Glutamatergic neuron (in vitro differentiated cells): ENCODE results near the gene AK1. TPM values are rescaled to one million over a fixed set of nuclear protein-coding genes. Genes with fewer than 3 reads are reported as not detected.

Experiments used
- DNase-seq: peaks from one replicate; pipeline ENCODE4 v3.0.0; 2022
- H3K27ac Mint-ChIP-seq: one replicate; pipeline ENCODE4 v1.8.0; 2020; ENCODE audit warnings: mild to moderate bottlenecking, mixed read lengths, inconsistent platforms; ENCODE audit not compliant: unreplicated experiment
- H3K27me3 Mint-ChIP-seq: one replicate; pipeline ENCODE4 v1.8.0; 2020; ENCODE audit warnings: mild to moderate bottlenecking, moderate library complexity, mixed read lengths, inconsistent platforms; ENCODE audit not compliant: unreplicated experiment
- H3K36me3 Mint-ChIP-seq: one replicate; pipeline ENCODE4 v1.8.0; 2020; ENCODE audit warnings: mild to moderate bottlenecking, mixed read lengths, inconsistent platforms; ENCODE audit not compliant: unreplicated experiment
- H3K4me1 Mint-ChIP-seq: one replicate; pipeline ENCODE4 v1.8.0; 2020; ENCODE audit warnings: mild to moderate bottlenecking, low read depth, mixed read lengths, inconsistent platforms; ENCODE audit not compliant: unreplicated experiment
- H3K4me3 Mint-ChIP-seq: one replicate; pipeline ENCODE4 v1.8.0; 2020; ENCODE audit warnings: mild to moderate bottlenecking, mixed read lengths, inconsistent platforms; ENCODE audit not compliant: unreplicated experiment
- H3K9me3 Mint-ChIP-seq: one replicate; pipeline ENCODE4 v1.8.0; 2020; ENCODE audit warnings: mild to moderate bottlenecking, moderate library complexity, mixed read lengths, inconsistent platforms; ENCODE audit not compliant: unreplicated experiment
- total RNA-seq: library from RNA; stranded (reverse); fragmentation: NEBNext Ultra II Directional; extraction: Animal tissue kit (Norgen Biotek cat#: 25700); gene quantifications from one replicate; pipeline ENCODE4 v1.2.1, GENCODE V29; 2021; ENCODE audit not compliant: unreplicated experiment
- TF ChIP-seq, protein P1 (sequence below): fragments of 200-600 bp; sonication (generic); IDR thresholded peaks from one replicate; pipeline ENCODE4 v1.5.0; 2021; ENCODE audit not compliant: partially characterized antibody, unreplicated experiment

The AK1 gene
- total RNA-seq, 1 donor from 2014 or later: 121 TPM

DNA sequence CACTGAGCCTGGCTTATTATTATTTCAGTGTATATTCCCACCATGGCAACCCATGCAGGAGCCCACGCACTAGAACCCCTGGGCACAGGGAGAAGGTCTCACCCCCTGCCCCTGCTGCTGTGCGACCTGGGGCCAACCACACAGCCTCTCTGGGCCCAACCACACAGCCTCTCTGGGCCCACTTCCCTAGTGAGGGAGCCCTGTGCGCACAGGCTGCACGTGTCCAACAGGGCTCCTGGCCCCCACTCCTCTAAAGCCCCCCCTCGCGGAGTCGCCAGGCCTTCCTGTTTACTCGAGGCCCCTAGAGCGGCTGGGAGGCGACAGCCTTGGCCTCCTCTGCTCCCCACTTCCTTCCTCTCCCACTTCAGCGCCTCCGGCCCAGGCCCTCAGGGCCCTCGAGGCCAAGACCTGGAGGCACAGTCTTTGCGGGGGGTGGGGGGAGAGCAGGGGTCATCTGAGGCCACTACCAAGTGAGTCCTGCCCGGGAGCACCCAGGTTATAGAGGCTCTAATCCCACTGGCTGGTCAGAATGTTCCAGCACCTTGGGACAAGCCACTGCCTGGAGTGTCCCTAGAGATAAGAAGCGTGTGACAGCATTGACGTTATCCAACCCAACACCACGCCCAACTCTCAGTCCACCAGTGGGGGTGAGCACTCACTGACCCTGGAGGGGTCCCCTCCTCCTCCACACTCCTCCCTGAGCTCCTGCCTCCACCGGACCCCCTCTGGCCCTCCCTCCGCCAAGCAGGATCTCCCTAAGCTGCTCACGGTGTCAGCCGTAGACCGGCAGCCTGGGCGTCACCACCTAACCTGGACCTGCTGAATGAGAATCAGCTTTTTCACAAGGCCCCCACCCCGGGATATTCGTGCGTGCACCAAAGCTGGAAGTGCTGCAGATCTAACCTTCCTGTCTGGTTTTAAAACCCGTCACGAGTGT is 15.1 kb downstream of the AK1 start:
- TF ChIP-seq, protein P1, sequence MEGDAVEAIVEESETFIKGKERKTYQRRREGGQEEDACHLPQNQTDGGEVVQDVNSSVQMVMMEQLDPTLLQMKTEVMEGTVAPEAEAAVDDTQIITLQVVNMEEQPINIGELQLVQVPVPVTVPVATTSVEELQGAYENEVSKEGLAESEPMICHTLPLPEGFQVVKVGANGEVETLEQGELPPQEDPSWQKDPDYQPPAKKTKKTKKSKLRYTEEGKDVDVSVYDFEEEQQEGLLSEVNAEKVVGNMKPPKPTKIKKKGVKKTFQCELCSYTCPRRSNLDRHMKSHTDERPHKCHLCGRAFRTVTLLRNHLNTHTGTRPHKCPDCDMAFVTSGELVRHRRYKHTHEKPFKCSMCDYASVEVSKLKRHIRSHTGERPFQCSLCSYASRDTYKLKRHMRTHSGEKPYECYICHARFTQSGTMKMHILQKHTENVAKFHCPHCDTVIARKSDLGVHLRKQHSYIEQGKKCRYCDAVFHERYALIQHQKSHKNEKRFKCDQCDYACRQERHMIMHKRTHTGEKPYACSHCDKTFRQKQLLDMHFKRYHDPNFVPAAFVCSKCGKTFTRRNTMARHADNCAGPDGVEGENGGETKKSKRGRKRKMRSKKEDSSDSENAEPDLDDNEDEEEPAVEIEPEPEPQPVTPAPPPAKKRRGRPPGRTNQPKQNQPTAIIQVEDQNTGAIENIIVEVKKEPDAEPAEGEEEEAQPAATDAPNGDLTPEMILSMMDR: no peak
- Mint-ChIP-seq H3K36me3 (no peaks in the 10 kb centered on the region), H3K4me1 (peaks cover 3% of the 10 kb centered on the region), H3K9me3 (peaks cover 1% of the 10 kb centered on the region), H3K27ac (no peak overlapping the region), H3K4me3 (no peak overlapping the region), H3K27me3 (peaks cover 5% of the 10 kb centered on the region)
- DNase-seq: no peak

DNA sequence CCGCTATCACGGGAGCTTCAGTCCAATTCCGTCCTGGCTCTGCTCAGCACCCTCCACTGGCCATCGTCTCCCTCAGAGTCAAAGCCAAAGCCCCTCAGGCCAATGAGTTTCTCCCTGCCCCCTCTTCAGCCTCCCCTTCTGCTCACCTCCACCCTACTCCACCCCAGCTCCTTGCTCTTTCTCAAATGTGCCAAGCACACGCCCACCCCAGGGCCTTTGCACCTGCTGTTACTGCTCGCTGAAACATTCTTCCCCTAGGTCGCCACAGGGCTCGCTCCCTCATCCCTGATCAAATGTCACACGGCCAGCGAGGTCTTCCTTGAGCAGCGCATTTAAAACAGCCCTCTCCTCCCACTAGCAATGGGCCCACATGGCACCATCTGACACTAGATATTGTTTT is 16.7 kb downstream of the AK1 start:
- H3K27ac Mint-ChIP-seq: no peak overlapping the region
- TF ChIP-seq, protein P1: no peak
- no peaks in the 10 kb centered on the region for H3K36me3 Mint-ChIP-seq
- H3K9me3 Mint-ChIP-seq: peaks cover 3% of the 10 kb centered on the region
- peaks cover 3% of the 10 kb centered on the region for H3K27me3 Mint-ChIP-seq
- peaks cover 3% of the 10 kb centered on the region for H3K4me1 Mint-ChIP-seq
- DNase-seq: no peak
- no peak overlapping the region for H3K4me3 Mint-ChIP-seq

DNA sequence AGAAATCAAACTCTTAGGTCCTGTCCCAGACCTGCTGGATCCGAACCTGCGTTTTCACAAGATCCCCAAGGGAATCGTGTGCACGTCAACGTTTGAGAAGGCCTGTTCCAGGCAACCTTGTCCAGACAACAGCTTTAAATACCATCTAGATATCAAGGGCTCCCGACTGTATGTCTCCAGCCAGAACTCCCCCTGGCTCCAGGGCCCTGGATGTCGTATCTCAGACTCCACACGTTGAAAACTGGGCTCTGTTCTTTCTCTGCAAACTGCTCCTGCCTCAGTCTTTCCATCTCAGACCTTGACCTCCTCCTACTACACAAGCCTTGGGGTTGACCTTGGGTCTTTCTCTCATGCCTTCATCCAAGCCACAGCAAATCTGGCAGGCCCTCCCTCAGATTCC is 17.2 kb downstream of the AK1 start:
- TF ChIP-seq, protein P1: no peak
- Mint-ChIP-seq H3K27ac (no peak overlapping the region), H3K9me3 (peaks cover 3% of the 10 kb centered on the region), H3K36me3 (no peaks in the 10 kb centered on the region), H3K4me1 (peaks cover 3% of the 10 kb centered on the region), H3K27me3 (peaks cover 3% of the 10 kb centered on the region), H3K4me3 (no peak overlapping the region)
- no peak for DNase-seq

DNA sequence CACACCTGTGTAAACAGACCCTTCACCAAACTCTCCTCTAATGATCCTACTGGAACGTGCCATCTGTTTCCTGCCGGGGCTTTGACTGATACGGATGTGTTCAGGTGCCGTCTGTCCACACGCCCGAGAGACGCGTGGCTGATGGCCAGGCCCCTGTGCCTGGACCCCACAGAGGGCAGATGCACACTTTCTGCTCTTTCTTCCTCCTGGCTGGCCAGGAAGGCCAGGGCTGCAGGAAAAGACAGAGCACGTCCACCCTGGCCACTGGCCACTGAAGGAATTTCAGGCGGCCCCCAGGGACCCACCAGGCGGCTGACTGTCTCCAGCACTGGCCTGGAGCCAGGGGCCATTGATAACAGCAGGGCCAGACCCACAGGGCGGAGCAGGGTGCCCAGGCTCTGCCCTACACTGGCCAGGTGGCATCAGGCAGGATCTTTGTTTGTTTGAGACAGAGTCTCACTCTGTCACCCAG is 19.4 kb downstream of the AK1 start:
- peaks cover 3% of the 10 kb centered on the region for H3K9me3 Mint-ChIP-seq
- peaks cover 3% of the 10 kb centered on the region for H3K27me3 Mint-ChIP-seq
- no peak overlapping the region for H3K4me3 Mint-ChIP-seq
- DNase-seq: no peak
- peaks cover 3% of the 10 kb centered on the region for H3K4me1 Mint-ChIP-seq
- H3K36me3 Mint-ChIP-seq: no peaks in the 10 kb centered on the region
- no peak overlapping the region for H3K27ac Mint-ChIP-seq
- TF ChIP-seq, protein P1: no peak

DNA sequence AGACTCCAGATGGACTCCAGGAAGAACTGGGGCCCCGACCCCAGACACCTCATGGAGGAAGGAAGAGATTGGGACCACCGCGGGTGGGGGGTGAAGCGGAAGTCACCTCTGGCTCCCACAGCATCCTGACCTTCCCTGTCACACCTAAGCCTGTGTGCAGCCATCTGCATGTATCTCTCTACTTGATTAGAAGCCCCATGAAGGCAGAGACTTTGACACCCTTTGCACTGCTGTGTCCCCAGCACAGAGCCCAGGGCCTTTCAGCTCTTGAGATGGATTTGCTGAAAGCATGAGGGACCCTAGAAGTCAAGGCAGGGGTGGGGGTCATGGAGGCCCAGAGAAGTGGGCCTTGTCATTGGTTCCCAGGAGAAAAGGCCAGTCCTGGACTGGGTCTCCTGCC is 20.2 kb downstream of the AK1 start:
- Mint-ChIP-seq H3K9me3 (peaks cover 3% of the 10 kb centered on the region), H3K36me3 (no peaks in the 10 kb centered on the region), H3K27ac (no peak overlapping the region), H3K4me3 (no peak overlapping the region), H3K4me1 (peaks cover 3% of the 10 kb centered on the region), H3K27me3 (peaks cover 3% of the 10 kb centered on the region)
- TF ChIP-seq, protein P1: no peak
- no peak for DNase-seq
